ENCODE data around the gene CDH13.
A peak's percentile ranks its signal among the peaks of the same experiment; 100 is the strongest.

CDH13 gene

DNA sequence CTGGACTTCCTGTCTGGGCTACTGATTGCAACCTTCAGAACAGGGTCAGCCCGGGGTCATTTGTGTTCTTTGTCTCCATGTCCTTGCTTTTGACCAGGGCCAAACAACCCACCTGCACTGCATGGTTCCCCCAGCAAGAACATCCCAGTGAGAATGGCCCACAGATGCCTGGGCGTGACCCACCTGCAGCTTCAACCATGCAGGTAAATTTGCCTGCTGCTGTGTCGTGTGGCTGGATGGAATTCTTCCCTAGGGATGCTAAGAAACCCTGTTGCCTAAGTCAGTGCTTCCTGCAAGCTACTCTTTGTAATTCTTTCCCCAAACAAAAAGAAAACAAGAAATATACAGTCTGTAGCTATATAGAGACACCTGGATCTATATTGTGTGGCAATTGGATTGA, 12.5 kb downstream of the CDH13 start:
- no peak for DNase-seq (ENCODE audit: low read depth)
- TF ChIP-seq, protein P1, sequence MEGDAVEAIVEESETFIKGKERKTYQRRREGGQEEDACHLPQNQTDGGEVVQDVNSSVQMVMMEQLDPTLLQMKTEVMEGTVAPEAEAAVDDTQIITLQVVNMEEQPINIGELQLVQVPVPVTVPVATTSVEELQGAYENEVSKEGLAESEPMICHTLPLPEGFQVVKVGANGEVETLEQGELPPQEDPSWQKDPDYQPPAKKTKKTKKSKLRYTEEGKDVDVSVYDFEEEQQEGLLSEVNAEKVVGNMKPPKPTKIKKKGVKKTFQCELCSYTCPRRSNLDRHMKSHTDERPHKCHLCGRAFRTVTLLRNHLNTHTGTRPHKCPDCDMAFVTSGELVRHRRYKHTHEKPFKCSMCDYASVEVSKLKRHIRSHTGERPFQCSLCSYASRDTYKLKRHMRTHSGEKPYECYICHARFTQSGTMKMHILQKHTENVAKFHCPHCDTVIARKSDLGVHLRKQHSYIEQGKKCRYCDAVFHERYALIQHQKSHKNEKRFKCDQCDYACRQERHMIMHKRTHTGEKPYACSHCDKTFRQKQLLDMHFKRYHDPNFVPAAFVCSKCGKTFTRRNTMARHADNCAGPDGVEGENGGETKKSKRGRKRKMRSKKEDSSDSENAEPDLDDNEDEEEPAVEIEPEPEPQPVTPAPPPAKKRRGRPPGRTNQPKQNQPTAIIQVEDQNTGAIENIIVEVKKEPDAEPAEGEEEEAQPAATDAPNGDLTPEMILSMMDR (IDR thresholded peaks at IDR 0.05; ENCODE audit: low read length, missing control alignments) = no peak
- H3K4me3 ChIP-seq (replicated peaks; ENCODE audit: low read depth, low read length) = no peak overlapping the region

DNA sequence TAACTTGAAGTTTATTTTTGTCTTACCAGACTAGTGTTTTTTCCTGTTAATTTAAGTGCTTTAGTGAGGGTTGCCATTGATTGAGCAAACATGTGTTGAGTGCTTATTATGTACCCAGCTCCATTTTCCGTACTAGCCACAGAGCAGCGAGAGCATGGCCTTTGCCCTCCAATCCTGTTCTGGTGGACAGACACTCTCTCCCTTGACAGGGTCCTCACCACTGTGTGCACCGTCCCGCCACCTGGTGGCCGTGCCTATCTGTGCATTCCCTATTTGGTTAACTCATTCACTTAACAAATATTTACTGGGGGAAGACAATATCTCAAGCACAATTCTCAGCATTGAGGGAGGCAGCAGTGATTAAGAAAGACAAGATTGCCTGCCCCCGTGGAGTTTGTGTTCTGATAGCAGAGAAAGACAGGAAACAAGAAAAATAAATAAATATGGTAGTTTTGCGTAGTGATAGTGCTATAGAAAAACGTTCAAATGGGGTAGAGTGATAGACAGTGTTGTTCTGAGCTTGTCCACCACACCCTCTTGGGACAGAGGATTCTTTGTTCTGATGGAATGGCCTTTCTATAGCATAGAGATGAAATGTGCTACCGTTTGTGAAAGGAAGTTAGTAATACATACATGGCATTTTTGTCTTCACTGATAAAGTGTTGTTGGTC, 13.0 kb downstream of the CDH13 start:
- TF ChIP-seq, protein P1 (IDR thresholded peaks at IDR 0.05; ENCODE audit: low read length, missing control alignments) = peak; percentile 93
- DNase-seq (ENCODE audit: low read depth) = peak; percentile 80
- H3K4me3 ChIP-seq (replicated peaks; ENCODE audit: low read depth, low read length) = no peak overlapping the region

DNA sequence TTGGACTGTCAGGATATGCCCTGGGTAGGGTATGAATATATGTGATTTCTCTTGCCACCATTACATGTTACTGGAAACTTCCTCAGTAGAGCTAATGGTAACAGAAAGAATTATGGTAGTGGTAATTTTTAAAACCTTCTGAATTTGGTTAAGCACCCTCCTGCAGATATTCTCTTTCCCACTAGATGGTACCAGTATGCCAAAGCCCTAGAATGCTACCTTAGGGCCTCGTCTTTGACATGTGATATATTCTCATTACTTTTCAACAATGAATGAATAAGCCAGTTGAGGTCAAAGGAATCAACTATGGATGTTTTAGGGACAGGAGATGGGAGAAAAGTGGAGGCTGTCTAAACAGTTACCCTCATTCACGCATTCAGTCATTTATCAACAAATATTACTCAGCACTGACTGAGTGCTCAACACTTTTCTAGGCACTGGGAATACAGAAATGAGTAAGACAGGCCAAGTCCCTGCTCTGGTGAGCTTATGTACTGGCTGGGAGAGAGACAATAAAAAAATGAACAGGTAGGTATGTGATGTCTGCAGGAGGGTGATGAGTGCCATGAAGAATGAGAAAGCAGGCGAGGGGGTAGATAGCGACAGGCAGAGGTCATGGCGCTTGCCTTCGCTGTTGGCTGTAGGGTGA, 14.7 kb downstream of the CDH13 start:
- DNase-seq (ENCODE audit: low read depth) = peak; percentile 72

DNA sequence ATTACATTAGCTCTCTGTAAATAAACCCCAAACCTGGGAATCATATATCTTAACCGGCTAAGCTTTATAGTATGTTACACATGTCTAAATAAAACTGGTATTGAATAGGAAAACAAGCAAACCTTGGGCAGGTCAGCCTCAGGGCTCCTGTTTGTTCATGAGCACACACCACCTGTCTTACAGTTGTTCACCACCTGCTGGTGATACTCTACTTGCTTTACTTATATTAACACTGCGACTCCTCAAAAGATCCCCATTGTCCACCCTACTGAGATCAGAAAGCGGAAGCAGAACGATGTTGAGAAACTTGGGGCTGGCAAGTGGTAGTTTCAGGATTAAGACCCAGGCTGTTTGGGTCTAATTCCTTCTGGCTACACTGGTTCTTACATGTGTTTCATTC, 16.4 kb downstream of the CDH13 start:
- DNase-seq (ENCODE audit: low read depth) = no peak
- no peak overlapping the region for H3K4me3 ChIP-seq (replicated peaks; ENCODE audit: low read depth, low read length)
- TF ChIP-seq, protein P1 (IDR thresholded peaks at IDR 0.05; ENCODE audit: low read length, missing control alignments) = no peak

More for the DNA sequence above, 14.7 kb downstream of the CDH13 start:
- TF ChIP-seq, protein P1 (IDR thresholded peaks at IDR 0.05; ENCODE audit: low read length, missing control alignments) = peak; percentile 66
- H3K4me3 ChIP-seq (replicated peaks; ENCODE audit: low read depth, low read length) = no peak overlapping the region

DNA sequence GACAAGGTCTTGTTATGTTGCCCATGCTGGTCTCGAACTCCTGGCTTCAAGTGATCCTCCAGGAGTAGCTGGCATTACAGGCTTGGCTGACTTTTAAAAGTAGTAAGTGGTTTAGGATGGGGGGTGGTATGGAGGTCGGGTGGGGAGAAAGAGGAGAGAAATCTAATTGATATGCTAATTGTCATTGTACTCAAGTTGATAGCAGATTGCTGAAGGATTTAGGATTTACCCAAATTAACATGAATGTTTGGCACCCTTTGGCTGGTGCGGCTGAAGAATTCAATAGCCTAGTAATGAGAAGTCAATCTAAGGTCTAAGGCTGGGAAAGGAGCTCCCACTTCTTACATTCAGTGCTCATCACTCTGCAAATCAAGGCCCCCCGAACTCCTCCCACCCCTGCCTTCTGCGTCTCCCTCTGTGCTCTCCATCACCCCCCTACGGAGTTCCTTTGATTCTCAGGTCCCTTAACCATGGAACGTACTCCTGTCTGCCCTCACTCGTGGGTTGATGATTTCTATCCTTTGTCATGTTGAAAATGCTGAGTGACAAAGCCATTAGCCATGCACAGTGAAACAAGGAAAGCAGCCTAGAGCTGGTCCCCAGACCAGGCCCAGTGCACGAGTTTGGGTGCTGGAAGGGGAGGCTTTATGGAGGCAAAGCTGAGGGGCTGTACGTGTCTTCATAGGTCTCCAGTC, 17.3 kb downstream of the CDH13 start:
- no peak for DNase-seq (ENCODE audit: low read depth)
- TF ChIP-seq, protein P1 (IDR thresholded peaks at IDR 0.05; ENCODE audit: low read length, missing control alignments) = no peak
- no peak overlapping the region for H3K4me3 ChIP-seq (replicated peaks; ENCODE audit: low read depth, low read length)

DNA sequence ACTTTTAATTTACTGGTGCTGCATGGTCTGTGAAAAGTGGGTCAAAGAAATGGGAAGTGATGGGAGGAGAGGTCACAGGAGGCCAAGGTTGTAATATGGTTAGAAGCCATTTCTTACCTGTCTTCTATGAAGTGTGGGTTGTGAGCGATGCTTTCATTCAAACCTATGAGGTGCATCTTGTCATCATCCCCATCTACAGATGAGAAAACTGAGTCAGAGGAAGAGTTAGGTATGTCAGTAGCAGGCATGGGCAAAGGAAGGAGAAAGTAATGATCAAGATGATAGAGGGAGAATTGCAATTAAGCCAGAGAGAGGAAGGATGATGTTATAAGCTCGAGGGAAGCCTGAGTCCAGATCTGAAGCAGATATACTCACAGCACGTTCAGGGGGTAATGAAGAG, 19.7 kb downstream of the CDH13 start:
- no peak overlapping the region for H3K4me3 ChIP-seq (replicated peaks; ENCODE audit: low read depth, low read length)
- DNase-seq (ENCODE audit: low read depth) = no peak
- TF ChIP-seq, protein P1 (IDR thresholded peaks at IDR 0.05; ENCODE audit: low read length, missing control alignments) = no peak

Measured in fibroblast of pulmonary artery (primary cell).